Prostate gland (tissue), 2 donors: Measurements from ENCODE around the gene ZSWIM6. TPM values are rescaled to one million over a fixed set of nuclear protein-coding genes. Genes with fewer than 3 reads are reported as not detected.

ENCODE experiments used
- DNase-seq: peaks from one replicate; pipeline ENCODE4 v3.0.0-alpha.2; 2019; ENCODE audit warnings: low spot score
- H3K27ac ChIP-seq, 2 donors: fragments of 200-600 bp; sonication (generic); 2 replicates each; pipeline ENCODE4 v1.5.1; 2017 to 2019
- H3K27me3 ChIP-seq: fragments of 200-600 bp; sonication (generic); replicated peaks from 2 replicates; pipeline ENCODE4 v1.5.1; 2019; ENCODE audit not compliant: insufficient read depth
- H3K36me3 ChIP-seq, 2 donors: fragments of 200-600 bp; sonication (generic); 1 replicate in 1 of 2; 2 replicates in 1 of 2; pipeline versions ENCODE4 v1.5.1 to v1.8.1; 2017 to 2019
- H3K4me1 ChIP-seq: fragments of 200-600 bp; sonication (generic); replicated peaks from 2 replicates; pipeline ENCODE4 v1.5.1; 2019
- H3K4me3 ChIP-seq, 2 donors: fragments of 200-600 bp; sonication (generic); 2 replicates each; pipeline ENCODE4 v1.5.1; 2017 to 2019
- H3K9me3 ChIP-seq: fragments of 200-600 bp; sonication (generic); 2 replicates; pipeline ENCODE4 v1.5.1; 2017
- POLR2A ChIP-seq: fragments of 450-650 bp; IDR thresholded peaks from one replicate; pipeline ENCODE4 v1.6.1; 2016; ENCODE audit warnings: antibody characterized with exemption, mild to moderate bottlenecking
- POLR2AphosphoS5 ChIP-seq: sonication (generic); formaldehyde crosslinking; IDR thresholded peaks from one replicate; pipeline ENCODE4 v1.6.1; 2017; ENCODE audit warnings: antibody characterized with exemption
- WGBS: methylation state at CpG from one replicate; pipeline ENCODE4 v1.1.5; 2018; 5-methylcytosine and 5-hydroxymethylcytosine counted together
- intact Hi-C: fragments of 100-400 bp; cut with DNase I; formaldehyde crosslinking; loops from one replicate; pipeline ENCODE4 v1.14.2; 2022
- total RNA-seq, 2 donors: library from RNA; depleted of rRNA; stranded (reverse); fragments of >200 nt; gene quantifications; one replicate each; pipeline ENCODE4 v1.1.0, GENCODE V29; 2016
- TF ChIP-seq, protein P1 (sequence below), 4 experiments: fragments of 200-600 bp in 2 of 4; fragments of 450-650 bp in 2 of 4; sonication (generic) in 2 of 4; IDR thresholded peaks; 1 replicate in 3 of 4; 2 replicates in 1 of 4; pipeline ENCODE4 v1.5.1; 2016 to 2019; ENCODE audit warnings: antibody characterized with exemption in 4 of 4, mild to moderate bottlenecking in 2 of 4, moderate library complexity in 2 of 4

ZSWIM6 gene
- total RNA-seq, 2 donors from 2014 or later, result 8.7 to 13.7 TPM

GRCh38 chr5:61311056-61311610 is 20.9 kb upstream of the ZSWIM6 start:
- intact Hi-C loops, result no loop called here
- WGBS, result 70% methylated on average over 5 of the region's 5 CpGs
- H3K9me3 ChIP-seq, result no peaks in the 10 kb centered on the region
- TF ChIP-seq, protein P1, sequence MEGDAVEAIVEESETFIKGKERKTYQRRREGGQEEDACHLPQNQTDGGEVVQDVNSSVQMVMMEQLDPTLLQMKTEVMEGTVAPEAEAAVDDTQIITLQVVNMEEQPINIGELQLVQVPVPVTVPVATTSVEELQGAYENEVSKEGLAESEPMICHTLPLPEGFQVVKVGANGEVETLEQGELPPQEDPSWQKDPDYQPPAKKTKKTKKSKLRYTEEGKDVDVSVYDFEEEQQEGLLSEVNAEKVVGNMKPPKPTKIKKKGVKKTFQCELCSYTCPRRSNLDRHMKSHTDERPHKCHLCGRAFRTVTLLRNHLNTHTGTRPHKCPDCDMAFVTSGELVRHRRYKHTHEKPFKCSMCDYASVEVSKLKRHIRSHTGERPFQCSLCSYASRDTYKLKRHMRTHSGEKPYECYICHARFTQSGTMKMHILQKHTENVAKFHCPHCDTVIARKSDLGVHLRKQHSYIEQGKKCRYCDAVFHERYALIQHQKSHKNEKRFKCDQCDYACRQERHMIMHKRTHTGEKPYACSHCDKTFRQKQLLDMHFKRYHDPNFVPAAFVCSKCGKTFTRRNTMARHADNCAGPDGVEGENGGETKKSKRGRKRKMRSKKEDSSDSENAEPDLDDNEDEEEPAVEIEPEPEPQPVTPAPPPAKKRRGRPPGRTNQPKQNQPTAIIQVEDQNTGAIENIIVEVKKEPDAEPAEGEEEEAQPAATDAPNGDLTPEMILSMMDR (IDR thresholded peaks at IDR 0.05), result no peak
- TF ChIP-seq POLR2A (no peak), POLR2AphosphoS5 (no peak)
- no peaks in the 10 kb centered on the region for H3K4me1 ChIP-seq
- no peaks in the 10 kb centered on the region for H3K36me3 ChIP-seq
- H3K4me3 ChIP-seq, result no peak overlapping the region
- no peak overlapping the region for H3K27ac ChIP-seq
- H3K27me3 ChIP-seq, result no peaks in the 10 kb centered on the region
- no peak for DNase-seq

DNA sequence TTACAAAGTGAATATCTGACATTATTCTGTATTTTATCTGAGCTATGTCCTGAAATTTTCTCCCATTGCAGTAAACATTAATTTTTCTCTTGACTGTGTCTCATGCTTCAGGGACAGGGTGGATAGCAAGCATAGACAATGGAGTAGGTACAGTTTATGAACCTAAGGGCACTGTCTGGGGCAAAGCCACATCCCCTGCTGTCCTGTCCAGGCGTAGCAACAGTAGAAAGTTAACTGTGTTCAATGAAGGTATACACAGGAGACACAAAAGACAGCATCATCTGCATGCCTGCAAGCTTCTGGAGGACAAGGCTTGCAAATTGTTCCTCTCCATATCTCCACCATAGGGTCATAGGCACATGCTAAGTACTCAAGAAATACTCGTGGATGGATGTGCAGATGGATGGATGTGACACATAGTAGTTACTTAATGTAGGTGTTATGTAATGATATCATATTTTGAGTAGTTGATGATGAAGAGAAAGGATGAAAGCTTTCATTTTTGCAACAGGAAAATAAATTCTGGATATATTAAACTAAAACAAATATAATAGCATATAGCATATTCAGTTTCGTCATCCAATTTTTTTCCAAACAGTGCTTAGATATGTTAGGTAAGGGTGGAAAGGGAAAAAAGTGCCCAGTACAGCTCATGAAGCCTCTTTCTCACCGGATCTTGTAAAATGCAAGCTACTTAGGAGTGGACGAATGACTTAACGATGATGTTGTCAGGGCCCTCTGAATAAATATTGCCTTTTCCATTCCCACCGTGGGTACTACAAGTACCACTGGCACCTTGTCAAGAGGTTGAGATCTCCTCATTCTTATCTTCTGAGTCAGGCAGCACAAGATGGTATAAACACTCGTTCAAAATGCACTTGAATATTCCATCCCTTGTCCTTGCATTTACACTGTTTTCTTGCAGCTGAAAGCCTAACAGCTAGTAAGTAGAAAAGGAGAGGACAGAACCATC is 19.9 kb upstream of the ZSWIM6 start:
- intact Hi-C loops, result no loop called here
- no peaks in the 10 kb centered on the region for H3K36me3 ChIP-seq
- WGBS, result 62% methylated on average over 8 of the region's 8 CpGs
- TF ChIP-seq POLR2AphosphoS5, result peak; percentile 44
- TF ChIP-seq, protein P1 (IDR thresholded peaks at IDR 0.05), result no peak
- no peak overlapping the region for H3K4me3 ChIP-seq
- DNase-seq, result no peak
- H3K27ac ChIP-seq, result no peak overlapping the region
- H3K27me3 ChIP-seq, result no peaks in the 10 kb centered on the region
- H3K4me1 ChIP-seq, result no peaks in the 10 kb centered on the region
- no peaks in the 10 kb centered on the region for H3K9me3 ChIP-seq

GRCh38 chr5:61313960-61314681 is 17.9 kb upstream of the ZSWIM6 start:
- DNase-seq, result no peak
- WGBS, result 65% methylated on average over 1 of the region's 1 CpG
- Histone ChIP-seq H3K27me3 (no peaks in the 10 kb centered on the region), H3K36me3 (no peaks in the 10 kb centered on the region), H3K9me3 (no peaks in the 10 kb centered on the region), H3K4me3 (no peak overlapping the region), H3K4me1 (no peaks in the 10 kb centered on the region), H3K27ac (no peak overlapping the region)
- TF ChIP-seq POLR2AphosphoS5 (no peak), POLR2A (no peak)
- TF ChIP-seq, protein P1 (IDR thresholded peaks at IDR 0.05), result no peak
- intact Hi-C loops, result no loop called here

DNA sequence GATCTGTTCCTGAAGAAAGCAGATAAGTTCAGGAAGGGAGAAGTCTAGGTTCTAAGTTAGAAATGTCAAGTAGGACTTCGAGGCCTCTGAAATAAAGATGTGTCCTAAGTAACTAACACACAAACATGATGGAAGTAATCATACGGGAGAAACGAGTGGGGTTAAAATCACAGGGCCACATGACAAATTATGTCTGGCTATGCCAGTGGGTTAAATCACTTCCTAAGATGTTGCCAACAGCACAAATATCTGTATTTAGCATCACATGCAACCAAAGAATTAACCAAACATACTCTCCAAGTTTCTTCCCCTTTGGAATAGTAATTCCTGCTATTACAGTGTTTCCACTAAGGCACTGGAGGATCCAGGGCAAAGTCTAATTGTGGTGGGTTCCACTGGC is 13.7 kb upstream of the ZSWIM6 start:
- Histone ChIP-seq H3K4me1 (no peaks in the 10 kb centered on the region), H3K27ac (no peak overlapping the region), H3K27me3 (no peaks in the 10 kb centered on the region), H3K4me3 (no peak overlapping the region), H3K36me3 (no peaks in the 10 kb centered on the region), H3K9me3 (no peaks in the 10 kb centered on the region)
- intact Hi-C loops, result no loop called here
- WGBS, result 81% methylated on average over 3 of the region's 3 CpGs
- TF ChIP-seq POLR2A, result no peak
- TF ChIP-seq, protein P1 (IDR thresholded peaks at IDR 0.05), result no peak
- no peak for TF ChIP-seq POLR2AphosphoS5
- no peak for DNase-seq
